Osteocyte (in vitro differentiated cells): ENCODE data around the gene ZFHX3. TPM values are rescaled to one million over a fixed set of nuclear protein-coding genes. Genes with fewer than 3 reads are reported as not detected.

Source experiments
- DNase-seq: peaks from one replicate; pipeline ENCODE4 v3.0.0; 2021; ENCODE audit warnings: mixed read lengths; ENCODE audit not compliant: unreplicated experiment; ENCODE audit errors: extremely low spot score
- H3K27ac Mint-ChIP-seq: one replicate; pipeline ENCODE4 v1.8.0; 2021; ENCODE audit warnings: mild to moderate bottlenecking, mixed read lengths; ENCODE audit not compliant: unreplicated experiment
- H3K27me3 Mint-ChIP-seq: one replicate; pipeline ENCODE4 v1.8.0; 2021; ENCODE audit warnings: mixed read lengths; ENCODE audit not compliant: unreplicated experiment
- H3K36me3 Mint-ChIP-seq: one replicate; pipeline ENCODE4 v1.8.0; 2021; ENCODE audit warnings: mixed read lengths; ENCODE audit not compliant: unreplicated experiment
- H3K4me1 Mint-ChIP-seq: one replicate; pipeline ENCODE4 v1.8.0; 2021; ENCODE audit warnings: mixed read lengths; ENCODE audit not compliant: unreplicated experiment
- H3K4me3 Mint-ChIP-seq: one replicate; pipeline ENCODE4 v1.8.0; 2021; ENCODE audit warnings: mild to moderate bottlenecking, moderate library complexity, mixed read lengths; ENCODE audit not compliant: unreplicated experiment
- H3K9me3 Mint-ChIP-seq: one replicate; pipeline ENCODE4 v1.8.0; 2021; ENCODE audit warnings: mixed read lengths; ENCODE audit not compliant: unreplicated experiment
- total RNA-seq: library from RNA; stranded (reverse); gene quantifications from 2 replicates; pipeline ENCODE4 v1.2.1, GENCODE V29; 2021
- TF ChIP-seq, protein P1 (sequence below): fragments of 200-600 bp; sonication (generic); IDR thresholded peaks from 2 replicates; pipeline ENCODE4 v1.5.0; 2021; ENCODE audit warnings: antibody characterized with exemption, mild to moderate bottlenecking, moderate library complexity

Gene ZFHX3
- total RNA-seq, 1 donor from 2014 or later, result 89.1 TPM

DNA sequence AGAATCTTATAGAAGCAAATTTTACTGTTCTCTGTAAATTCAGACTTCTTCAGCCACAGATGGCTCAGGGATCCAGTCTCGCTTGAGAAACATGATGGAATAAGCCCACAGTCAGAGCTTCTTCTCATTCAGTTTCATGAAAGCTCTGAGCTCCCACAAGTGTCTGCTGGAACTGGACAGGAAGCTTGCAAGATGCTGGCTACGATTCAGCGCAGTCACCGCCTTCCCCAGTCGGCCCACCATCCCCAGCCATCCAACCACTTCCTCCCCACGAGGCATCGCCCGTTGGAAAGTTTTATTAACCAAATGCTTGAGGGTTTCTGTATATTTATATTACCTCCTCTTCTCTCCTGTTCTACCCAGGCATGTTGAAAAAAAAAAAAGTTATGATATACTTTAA, 171.7 kb downstream of the ZFHX3 start:
- no peaks in the 10 kb centered on the region for H3K9me3 Mint-ChIP-seq
- peaks cover 62% of the 10 kb centered on the region for H3K4me1 Mint-ChIP-seq
- peaks cover 14% of the 10 kb centered on the region for H3K36me3 Mint-ChIP-seq
- TF ChIP-seq, protein P1, sequence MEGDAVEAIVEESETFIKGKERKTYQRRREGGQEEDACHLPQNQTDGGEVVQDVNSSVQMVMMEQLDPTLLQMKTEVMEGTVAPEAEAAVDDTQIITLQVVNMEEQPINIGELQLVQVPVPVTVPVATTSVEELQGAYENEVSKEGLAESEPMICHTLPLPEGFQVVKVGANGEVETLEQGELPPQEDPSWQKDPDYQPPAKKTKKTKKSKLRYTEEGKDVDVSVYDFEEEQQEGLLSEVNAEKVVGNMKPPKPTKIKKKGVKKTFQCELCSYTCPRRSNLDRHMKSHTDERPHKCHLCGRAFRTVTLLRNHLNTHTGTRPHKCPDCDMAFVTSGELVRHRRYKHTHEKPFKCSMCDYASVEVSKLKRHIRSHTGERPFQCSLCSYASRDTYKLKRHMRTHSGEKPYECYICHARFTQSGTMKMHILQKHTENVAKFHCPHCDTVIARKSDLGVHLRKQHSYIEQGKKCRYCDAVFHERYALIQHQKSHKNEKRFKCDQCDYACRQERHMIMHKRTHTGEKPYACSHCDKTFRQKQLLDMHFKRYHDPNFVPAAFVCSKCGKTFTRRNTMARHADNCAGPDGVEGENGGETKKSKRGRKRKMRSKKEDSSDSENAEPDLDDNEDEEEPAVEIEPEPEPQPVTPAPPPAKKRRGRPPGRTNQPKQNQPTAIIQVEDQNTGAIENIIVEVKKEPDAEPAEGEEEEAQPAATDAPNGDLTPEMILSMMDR, result no peak
- DNase-seq, result no peak
- peak overlapping the region; percentile 5 for H3K4me3 Mint-ChIP-seq
- no peaks in the 10 kb centered on the region for H3K27me3 Mint-ChIP-seq
- peak overlapping the region; percentile 98 for H3K27ac Mint-ChIP-seq

DNA sequence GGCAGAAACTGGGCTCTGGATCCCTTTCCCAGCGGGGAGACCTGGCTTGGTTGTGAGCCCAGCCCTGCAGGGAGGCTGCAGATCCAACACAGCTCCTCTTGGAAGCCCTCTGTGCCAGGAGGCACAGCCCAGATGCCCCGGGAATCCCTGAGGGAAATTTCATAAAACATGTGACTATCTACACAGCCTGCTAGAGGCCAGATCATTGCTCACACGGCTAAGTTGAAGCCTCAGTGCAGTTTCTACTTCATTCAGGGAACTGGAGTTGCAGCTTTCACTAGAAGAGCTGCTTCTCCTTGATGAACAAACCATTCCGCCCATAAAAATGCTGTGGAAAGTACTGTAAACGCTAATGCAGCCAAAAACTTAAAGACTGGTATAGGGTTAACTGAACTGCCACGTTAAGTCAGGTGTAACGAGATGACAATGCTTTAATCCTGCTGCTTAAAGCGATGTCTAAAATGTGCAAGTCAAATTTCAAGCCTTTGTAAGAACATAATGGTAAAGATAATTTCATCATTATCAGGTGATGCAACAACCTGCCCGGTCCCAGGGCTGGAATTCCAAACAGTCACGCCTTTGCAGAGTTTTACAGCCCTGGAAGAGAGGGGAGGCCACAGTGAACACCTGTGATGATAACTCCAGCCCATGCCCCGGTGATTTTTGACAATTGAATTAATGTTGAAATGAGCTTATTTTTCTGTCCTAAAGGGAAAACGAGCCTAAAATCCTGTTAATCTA, 172.5 kb downstream of the ZFHX3 start:
- Mint-ChIP-seq H3K4me1 (peaks cover 57% of the 10 kb centered on the region), H3K27ac (peak overlapping the region; percentile 98), H3K9me3 (no peaks in the 10 kb centered on the region), H3K27me3 (no peaks in the 10 kb centered on the region), H3K36me3 (peaks cover 16% of the 10 kb centered on the region), H3K4me3 (peak overlapping the region; percentile 30)
- no peak for DNase-seq
- TF ChIP-seq, protein P1, result no peak

DNA sequence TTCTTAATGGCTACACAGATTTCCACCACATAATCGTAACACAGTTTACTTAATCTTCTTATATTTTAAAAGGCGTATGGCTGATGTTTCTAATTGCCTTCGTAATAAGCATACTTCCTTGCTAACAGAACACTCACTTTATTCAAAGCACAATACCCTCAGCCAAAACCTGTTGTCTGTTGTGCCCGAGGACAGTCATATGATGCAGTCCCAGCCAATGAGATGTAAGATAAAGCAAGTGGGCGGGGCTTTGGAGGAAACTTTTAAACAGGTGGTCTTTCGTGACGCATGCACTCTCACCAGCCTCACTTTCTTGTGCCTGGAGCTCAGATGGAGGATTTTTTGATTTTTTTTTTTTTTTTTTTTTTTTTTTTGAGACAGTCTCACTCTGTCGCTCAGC, 174.1 kb downstream of the ZFHX3 start:
- Mint-ChIP-seq H3K9me3 (no peaks in the 10 kb centered on the region), H3K27ac (peak overlapping the region; percentile 47), H3K4me1 (peaks cover 57% of the 10 kb centered on the region), H3K4me3 (no peak overlapping the region), H3K36me3 (peaks cover 21% of the 10 kb centered on the region), H3K27me3 (no peaks in the 10 kb centered on the region)
- no peak for DNase-seq
- TF ChIP-seq, protein P1, result no peak

DNA sequence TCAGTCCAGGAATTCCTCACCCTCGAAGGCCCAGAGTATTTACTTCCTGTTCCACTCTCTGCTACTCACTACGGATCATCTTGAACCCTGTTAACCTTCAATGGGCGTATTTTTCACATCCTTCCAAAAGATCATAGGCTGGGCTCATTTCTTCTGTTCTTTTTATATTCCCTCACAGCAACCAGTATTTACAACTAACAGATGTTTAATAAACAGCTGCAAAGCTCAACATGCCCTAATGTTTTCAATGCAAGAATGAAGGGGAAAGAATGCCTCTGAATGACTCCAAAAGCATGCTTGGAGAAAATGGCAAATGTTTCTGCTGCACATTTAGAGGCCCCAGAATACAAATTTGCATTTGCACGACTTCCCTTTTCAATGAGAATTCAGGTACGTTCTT, 174.9 kb downstream of the ZFHX3 start:
- TF ChIP-seq, protein P1, result no peak
- H3K4me3 Mint-ChIP-seq, result no peak overlapping the region
- no peak overlapping the region for H3K27ac Mint-ChIP-seq
- H3K36me3 Mint-ChIP-seq, result peaks cover 25% of the 10 kb centered on the region
- no peak for DNase-seq
- no peaks in the 10 kb centered on the region for H3K9me3 Mint-ChIP-seq
- no peaks in the 10 kb centered on the region for H3K27me3 Mint-ChIP-seq
- H3K4me1 Mint-ChIP-seq, result peaks cover 48% of the 10 kb centered on the region

DNA sequence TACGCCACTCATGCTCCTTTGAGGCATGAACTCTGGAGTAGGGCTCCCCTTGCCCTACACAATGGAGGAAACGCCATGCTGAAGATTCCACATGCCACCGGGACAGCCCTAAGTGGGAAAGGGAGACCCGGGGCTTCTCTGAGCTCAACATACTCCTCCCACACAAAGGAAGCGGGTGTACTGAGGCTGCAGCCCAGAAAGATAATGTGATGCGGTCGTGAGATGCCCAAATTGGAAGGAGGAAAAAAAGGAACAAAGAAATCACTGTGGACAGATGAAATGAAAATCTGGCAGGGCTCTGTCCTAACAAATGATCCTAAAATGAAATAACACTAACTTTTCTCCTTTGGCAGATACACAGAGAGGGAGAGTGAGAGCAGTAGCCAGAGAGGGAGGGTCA, 182.1 kb downstream of the ZFHX3 start:
- TF ChIP-seq, protein P1, result no peak
- Mint-ChIP-seq H3K27me3 (no peaks in the 10 kb centered on the region), H3K36me3 (peaks cover 39% of the 10 kb centered on the region), H3K4me3 (no peak overlapping the region), H3K9me3 (no peaks in the 10 kb centered on the region), H3K4me1 (peaks cover 14% of the 10 kb centered on the region), H3K27ac (no peak overlapping the region)
- no peak for DNase-seq
